ENCODE data around the gene PRKAG1.

The PRKAG1 gene

DNA sequence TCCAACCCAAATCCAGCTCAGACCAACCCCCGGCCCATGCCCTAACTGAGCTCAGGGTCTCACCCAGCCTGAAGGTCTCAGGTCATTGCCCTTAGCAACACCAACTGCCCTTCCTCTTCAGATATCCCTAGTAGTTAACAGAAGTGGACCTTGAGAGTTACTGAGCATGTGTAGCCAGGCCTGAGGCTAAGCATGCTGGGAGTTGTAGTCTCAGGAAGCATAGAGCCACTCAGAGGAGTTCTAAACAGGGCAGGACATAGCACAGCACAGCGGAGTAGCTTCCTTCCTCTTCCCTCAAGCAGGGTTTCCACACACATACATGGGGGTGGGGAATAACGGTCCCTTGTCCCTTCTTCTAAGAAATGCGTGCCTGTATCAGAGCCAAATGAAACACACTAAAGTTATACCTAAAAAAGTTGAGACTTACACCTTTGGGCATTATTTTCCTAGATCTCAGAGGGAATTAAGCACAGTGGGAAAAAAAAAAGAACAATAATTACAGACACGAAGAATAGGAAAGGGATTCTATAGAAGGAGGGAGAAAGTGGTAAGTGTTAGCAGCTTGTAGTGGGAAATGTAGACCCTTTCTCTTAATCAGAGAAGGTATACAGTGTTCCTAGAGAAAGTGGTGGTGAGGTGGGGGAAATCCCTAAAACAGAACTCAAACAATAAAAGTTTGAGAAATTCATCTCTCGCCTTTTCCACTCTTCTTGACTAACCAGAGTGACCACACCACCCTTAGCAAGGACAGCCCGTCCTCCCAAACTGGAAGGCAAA, 37.6 kb upstream of the PRKAG1 start:
- Histone ChIP-seq H3K4me3 (ENCODE audit: low read depth in 1 of 2, low read length in 1 of 2) (peak overlapping the region; percentile 90 to 96), H3K4me1 (ENCODE audit: control insufficient read depth in 1 of 2, insufficient read depth in 1 of 2, low read depth in 1 of 2, low read length in 1 of 2) (peaks cover 44 to 54% of the 10 kb centered on the region in 2 experiments), H3K36me3 (peaks cover 41% of the 10 kb centered on the region), H3K9me3 (no peaks in the 10 kb centered on the region), H3K27me3 (no peaks in the 10 kb centered on the region), H3K27ac (peak overlapping the region; percentile 97)
- TF ChIP-seq, protein P1, sequence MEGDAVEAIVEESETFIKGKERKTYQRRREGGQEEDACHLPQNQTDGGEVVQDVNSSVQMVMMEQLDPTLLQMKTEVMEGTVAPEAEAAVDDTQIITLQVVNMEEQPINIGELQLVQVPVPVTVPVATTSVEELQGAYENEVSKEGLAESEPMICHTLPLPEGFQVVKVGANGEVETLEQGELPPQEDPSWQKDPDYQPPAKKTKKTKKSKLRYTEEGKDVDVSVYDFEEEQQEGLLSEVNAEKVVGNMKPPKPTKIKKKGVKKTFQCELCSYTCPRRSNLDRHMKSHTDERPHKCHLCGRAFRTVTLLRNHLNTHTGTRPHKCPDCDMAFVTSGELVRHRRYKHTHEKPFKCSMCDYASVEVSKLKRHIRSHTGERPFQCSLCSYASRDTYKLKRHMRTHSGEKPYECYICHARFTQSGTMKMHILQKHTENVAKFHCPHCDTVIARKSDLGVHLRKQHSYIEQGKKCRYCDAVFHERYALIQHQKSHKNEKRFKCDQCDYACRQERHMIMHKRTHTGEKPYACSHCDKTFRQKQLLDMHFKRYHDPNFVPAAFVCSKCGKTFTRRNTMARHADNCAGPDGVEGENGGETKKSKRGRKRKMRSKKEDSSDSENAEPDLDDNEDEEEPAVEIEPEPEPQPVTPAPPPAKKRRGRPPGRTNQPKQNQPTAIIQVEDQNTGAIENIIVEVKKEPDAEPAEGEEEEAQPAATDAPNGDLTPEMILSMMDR (IDR thresholded peaks at IDR 0.05), result peak; percentile 15

DNA sequence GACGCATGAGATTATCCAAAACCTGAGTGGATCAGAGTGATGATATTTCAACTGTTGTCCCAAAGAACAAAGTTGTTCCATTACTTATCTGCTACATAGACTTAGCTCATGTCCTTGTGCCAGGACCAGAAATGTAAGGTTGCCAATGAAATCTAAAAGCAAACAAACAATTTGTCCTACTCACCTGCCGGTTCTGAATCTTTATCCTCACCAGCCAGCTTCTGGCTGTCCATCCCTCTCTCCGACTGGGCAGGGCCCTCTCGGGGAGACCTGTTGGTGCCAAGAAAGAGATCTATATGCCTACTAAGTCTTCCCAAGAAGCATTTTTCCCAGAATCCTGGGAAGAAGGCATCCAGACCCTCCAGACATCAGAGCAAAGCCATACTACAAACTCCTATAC, 36.5 kb upstream of the PRKAG1 start:
- Histone ChIP-seq H3K4me1 (ENCODE audit: control insufficient read depth in 1 of 2, insufficient read depth in 1 of 2, low read depth in 1 of 2, low read length in 1 of 2) (peaks cover 40 to 48% of the 10 kb centered on the region in 2 experiments), H3K27ac (peak overlapping the region; percentile 97), H3K27me3 (no peaks in the 10 kb centered on the region), H3K36me3 (peaks cover 52% of the 10 kb centered on the region), H3K4me3 (ENCODE audit: low read depth in 1 of 2, low read length in 1 of 2) (peak overlapping the region in 1 of 2 experiments; percentile 90), H3K9me3 (no peaks in the 10 kb centered on the region)
- TF ChIP-seq, protein P1 (IDR thresholded peaks at IDR 0.05), result no peak

- Histone ChIP-seq H3K4me1 (ENCODE audit: control insufficient read depth in 1 of 2, insufficient read depth in 1 of 2, low read depth in 1 of 2, low read length in 1 of 2) (peaks cover 40 to 48% of the 10 kb centered on the region in 2 experiments), H3K27me3 (no peaks in the 10 kb centered on the region), H3K27ac (peak overlapping the region; percentile 97), H3K36me3 (peaks cover 57% of the 10 kb centered on the region), H3K9me3 (no peaks in the 10 kb centered on the region), H3K4me3 (ENCODE audit: low read depth in 1 of 2, low read length in 1 of 2) (no peak overlapping the region)
- TF ChIP-seq, protein P1 (IDR thresholded peaks at IDR 0.05), result no peak
These were observed 35.9 kb upstream of the PRKAG1 start for GRCh38 chr12:49054524-49054923.

- peaks cover 62% of the 10 kb centered on the region for H3K36me3 ChIP-seq
- H3K27ac ChIP-seq, result no peak overlapping the region
- peaks cover 40 to 45% of the 10 kb centered on the region in 2 experiments for H3K4me1 ChIP-seq (ENCODE audit: control insufficient read depth in 1 of 2, insufficient read depth in 1 of 2, low read depth in 1 of 2, low read length in 1 of 2)
- no peaks in the 10 kb centered on the region for H3K27me3 ChIP-seq
- TF ChIP-seq, protein P1 (IDR thresholded peaks at IDR 0.05), result no peak
- H3K9me3 ChIP-seq, result no peaks in the 10 kb centered on the region
- H3K4me3 ChIP-seq (ENCODE audit: low read depth in 1 of 2, low read length in 1 of 2), result no peak overlapping the region
These were observed 35.5 kb upstream of the PRKAG1 start for GRCh38 chr12:49054096-49054495.

- TF ChIP-seq, protein P1 (IDR thresholded peaks at IDR 0.05), result no peak
- Histone ChIP-seq H3K9me3 (no peaks in the 10 kb centered on the region), H3K27ac (no peak overlapping the region), H3K36me3 (peaks cover 76% of the 10 kb centered on the region), H3K4me1 (ENCODE audit: control insufficient read depth in 1 of 2, insufficient read depth in 1 of 2, low read depth in 1 of 2, low read length in 1 of 2) (peaks cover 27 to 31% of the 10 kb centered on the region in 2 experiments), H3K4me3 (ENCODE audit: low read depth in 1 of 2, low read length in 1 of 2) (no peak overlapping the region), H3K27me3 (no peaks in the 10 kb centered on the region)
These were observed 34.1 kb upstream of the PRKAG1 start for GRCh38 chr12:49052451-49053208.

All from neutrophil (primary cell).